GM18951 (cell line): Measurements from ENCODE around the gene GTPBP6.
"Not testable (repeated sequence)": the region's sequence is repeated elsewhere in the genome, so short reads cannot be mapped to it uniquely, and the experiment has no call there.

ENCODE experiments used
- POLR2A ChIP-seq: IDR thresholded peaks from 4 replicates; pipeline ENCODE4 v1.6.1; 2011; ENCODE audit warnings: mild to moderate bottlenecking; ENCODE audit not compliant: insufficient read length, insufficient read depth; ENCODE audit errors: extremely low read depth
- in situ Hi-C: fragments of 300-500 bp; cut with MboI; formaldehyde crosslinking; loops from one replicate; pipeline ENCODE4 v1.12.0; 2022; ENCODE audit warnings: low sequenced_read_pairs, mixed read lengths, inconsistent platforms; ENCODE audit not compliant: unreplicated experiment

GTPBP6 gene

DNA sequence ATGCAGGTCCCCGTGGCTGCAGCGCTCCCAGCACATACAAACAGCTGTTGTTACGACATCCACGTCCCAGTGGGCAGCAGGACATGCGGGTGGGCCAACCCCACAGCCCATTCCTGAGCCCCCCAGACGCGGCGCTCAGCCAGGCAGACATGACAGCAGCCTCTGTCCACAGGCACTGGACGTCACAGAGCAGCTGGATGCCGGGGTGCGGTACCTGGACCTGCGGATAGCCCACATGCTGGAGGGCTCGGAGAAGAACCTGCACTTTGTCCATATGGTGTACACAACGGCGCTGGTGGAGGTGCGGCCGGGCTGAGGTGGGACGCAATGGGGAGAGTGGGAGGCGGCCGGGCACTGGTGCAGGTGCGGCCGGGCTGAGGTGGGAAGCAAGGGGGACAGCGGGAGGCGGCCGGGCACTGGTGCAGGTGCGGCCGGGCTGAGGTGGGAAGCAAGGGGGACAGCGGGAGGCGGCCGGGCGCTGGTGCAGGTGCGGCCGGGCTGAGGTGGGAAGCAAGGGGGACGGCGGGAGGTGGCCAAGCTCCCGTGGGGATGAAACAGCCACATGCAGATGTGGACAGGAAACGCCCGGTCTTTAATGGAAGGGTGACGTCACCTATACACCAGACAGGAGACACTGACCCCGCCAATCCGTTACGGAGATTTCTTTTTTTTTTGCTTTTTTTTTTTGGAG lies 28.0 kb downstream of the GTPBP6 start:
- in situ Hi-C loops = no loop called here
- no peak for TF ChIP-seq POLR2A

DNA sequence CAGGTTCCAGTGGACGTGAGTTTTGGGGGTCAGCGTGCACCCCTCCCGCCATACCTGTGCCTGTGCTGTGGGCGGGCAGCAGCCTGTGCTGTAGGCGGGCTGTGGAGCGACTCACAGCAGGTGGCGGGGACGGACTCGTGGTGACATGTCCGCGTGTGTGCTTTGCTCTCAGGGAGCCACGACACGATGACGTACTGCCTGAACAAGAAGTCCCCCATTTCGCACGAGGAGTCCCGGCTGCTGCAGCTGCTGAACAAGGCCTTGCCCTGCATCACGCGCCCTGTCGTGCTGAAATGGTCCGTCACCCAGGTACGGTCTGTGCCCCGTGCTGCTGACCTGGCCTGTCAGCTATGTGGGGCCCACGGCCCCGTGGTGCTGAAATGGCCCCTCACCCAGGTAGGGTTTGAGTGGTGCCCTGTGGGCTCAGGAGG lies 30.0 kb downstream of the GTPBP6 start:
- in situ Hi-C loops = no loop called here
- no peak for TF ChIP-seq POLR2A

DNA sequence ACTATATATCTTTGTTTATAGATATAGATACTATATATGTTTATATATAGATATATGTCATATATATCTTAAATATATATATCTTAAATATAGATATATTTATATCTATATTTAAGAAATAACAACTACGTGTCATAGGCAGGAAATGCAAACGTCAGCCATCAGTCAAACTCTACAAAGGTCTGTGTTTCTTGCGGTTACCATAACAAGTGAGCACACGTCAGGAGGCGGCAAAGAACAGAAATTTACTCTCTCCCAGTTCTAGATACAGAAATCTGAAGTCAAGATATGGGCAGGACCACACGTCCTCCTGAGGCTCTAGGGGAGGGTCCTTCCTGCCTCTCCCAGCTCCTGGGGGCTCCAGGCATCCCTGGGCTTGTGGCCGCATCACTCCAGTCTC lies 30.9 kb downstream of the GTPBP6 start:
- TF ChIP-seq POLR2A = no peak
- in situ Hi-C loops = no loop called here

GRCh38 chrX:285076-285677 lies 33.4 kb downstream of the GTPBP6 start:
- in situ Hi-C loops = no loop called here
- no peak for TF ChIP-seq POLR2A

DNA sequence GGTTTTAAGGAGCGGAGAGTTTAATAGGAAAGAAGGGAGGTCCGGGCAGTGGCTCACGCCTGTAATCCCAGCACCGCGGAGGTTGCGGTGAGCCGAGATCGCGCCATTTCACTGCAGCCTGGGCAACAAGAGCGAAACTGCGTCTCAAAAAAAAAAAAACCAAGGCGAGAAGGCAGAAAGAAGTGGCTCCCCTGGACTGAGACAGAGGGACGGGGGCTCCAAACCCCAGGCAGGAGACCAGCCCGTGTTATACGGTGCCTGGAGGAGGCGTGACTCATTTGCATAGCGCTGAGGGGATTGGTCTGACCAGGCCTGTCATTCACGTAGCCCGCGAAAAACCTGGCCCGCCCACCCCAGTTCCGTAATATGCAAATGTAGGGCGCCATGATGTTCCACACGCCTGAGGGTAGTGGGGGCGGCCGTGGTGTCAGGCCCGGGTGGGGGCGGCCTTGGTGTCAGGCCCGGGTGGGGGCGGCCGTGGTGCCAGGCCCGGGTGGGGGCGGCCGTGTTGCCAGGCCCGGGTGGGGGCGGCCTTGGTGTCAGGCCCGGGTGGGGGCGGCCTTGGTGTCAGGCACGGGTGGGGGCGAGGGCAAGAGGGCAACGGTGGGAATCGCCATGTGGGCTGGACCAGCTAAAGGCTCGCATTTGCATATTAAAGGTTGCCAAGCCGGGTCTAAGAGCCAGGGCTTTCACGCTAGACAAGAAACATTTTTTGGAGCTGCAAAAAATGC lies 35.3 kb downstream of the GTPBP6 start:
- in situ Hi-C loops = no loop called here
- TF ChIP-seq POLR2A = peak; percentile 80

- in situ Hi-C loops = not testable (repeated sequence)
These were observed 36.5 kb downstream of the GTPBP6 start for GRCh38 chrX:282000-282681.

GRCh38 chrX:281166-281999 lies 37.2 kb downstream of the GTPBP6 start, which contains the start of gene PLCXD1:
TSS of gene PLCXD1 (plus strand) at chrX:281381. CDS start at chrX:284188, 2,807 bp downstream.
- no peak for TF ChIP-seq POLR2A
- in situ Hi-C loops = no loop called here

DNA sequence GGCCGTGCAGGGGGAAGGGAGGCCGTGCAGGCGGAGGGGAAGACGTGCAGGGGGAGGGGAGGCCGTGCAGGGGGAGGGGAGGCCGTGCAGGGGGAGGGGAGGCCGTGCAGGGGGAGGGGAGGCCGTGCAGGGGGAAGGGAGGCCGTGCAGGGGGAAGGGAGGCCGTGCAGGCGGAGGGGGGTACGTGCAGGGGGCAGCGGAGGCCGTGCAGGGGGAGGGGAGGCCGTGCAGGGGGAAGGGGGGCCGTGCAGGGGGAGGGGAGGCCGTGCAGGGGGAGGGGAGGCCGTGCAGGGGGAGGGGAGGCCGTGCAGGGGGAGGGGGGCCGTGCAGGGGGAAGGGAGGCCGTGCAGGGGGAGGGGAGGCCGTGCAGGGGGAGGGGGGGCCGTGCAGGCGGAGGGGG lies 37.9 kb downstream of the GTPBP6 start:
- in situ Hi-C loops = not testable (repeated sequence)

DNA sequence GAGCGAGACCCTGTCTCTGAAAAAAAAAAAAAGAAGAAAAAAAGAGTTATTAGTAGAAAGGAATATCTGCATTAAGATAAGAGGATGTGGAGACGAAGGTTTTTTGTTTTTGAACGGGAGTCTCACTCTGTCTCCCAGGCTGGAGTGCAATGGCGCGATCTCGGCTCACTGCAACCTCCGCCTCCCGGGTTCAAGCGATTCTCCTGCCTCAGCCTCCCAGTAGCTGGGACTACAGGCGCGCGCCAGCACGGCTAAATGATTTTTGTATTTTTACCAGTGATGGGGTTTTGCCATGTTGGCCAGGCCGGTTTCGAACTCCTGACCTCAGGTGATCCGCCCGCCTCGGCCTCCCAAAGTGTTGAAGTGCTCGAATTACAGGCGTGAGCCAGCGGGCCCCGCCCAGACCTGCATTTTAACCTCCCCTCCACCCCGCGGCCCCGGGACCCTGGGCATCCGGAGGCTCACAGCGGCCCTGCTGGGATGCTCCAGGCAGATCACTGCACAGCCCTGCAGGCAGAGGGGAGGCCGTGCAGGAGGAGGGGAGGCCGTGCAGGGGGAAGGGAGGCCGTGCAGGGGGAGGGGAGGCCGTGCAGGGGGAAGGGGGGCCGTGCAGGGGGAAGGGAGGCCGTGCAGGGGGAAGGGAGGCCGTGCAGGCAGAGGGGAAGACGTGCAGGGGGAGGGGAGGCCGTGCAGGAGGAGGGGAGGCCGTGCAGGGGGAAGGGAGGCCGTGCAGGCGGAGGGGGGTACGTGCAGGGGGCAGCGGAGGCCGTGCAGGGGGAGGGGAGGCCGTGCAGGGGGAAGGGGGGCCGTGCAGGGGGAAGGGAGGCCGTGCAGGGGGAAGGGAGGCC lies 38.6 kb downstream of the GTPBP6 start:
- in situ Hi-C loops = not testable (repeated sequence)

DNA sequence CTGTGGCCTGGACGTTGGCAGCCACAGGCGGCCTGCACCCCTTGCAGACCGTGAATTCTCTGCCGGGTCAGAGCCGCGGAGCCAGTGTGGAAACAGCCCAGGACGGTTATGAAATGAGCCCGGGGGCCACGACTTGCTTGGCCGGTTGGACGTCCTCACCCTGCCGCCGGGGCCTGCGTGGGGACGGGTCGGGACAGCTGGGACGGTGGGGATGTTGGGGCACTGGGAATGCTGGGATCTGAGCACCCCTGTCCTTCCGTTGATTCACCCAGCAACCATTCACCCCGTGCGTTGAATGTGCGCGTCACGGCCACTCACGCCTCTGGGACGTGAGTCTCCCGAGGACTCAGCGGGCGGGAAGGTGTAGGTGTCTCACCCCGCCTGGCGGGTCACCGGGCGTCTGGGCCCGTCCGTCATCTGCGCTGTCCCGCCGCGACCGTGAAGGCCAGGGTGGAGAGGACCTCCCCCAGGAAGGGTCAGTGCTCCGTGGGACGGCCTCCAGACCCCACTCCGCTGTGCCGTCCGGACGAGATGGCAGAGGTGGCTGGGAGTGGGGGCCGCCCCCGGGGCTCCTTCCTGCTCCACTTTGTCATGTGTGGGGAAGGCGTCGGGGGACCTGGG lies 41.9 kb downstream of the GTPBP6 start:
- in situ Hi-C loops = no loop called here
- no peak for TF ChIP-seq POLR2A

- TF ChIP-seq POLR2A = peak; percentile 50
- in situ Hi-C loops = no loop called here
These were observed 42.5 kb downstream of the GTPBP6 start for GRCh38 chrX:275967-276580.
